B cell (primary cell): Measurements from ENCODE around the gene FBXO27. TPM values are rescaled to one million over a fixed set of nuclear protein-coding genes. Genes with fewer than 3 reads are reported as not detected.

ENCODE experiments used
- ATAC-seq: fragments of 200-7000 bp; cut with Tn5 transposase; one replicate; pipeline ENCODE4 v1.10.0; 2021; ENCODE audit warnings: low read depth, mild to moderate bottlenecking, moderate number of reproducible peaks, moderate library complexity
- CTCF ChIA-PET: fragments of 350-600 bp; sonication (Branson Sonifier 250); formaldehyde crosslinking; loops from one replicate; lab custom pipeline; 2021; ENCODE audit warnings: antibody characterized with exemption, inconsistent platforms; lab: Charles Lee
- POLR2A ChIA-PET: fragments of 350-600 bp; sonication (Branson Sonifier 250); formaldehyde crosslinking; loops from one replicate; lab custom pipeline; 2021; ENCODE audit warnings: antibody characterized with exemption; lab: Charles Lee
- DNase-seq: peaks from one replicate; pipeline ENCODE4 v3.0.0; 2013
- H2AFZ ChIP-seq: 2 replicates; pipeline ENCODE4 v1.6.1; 2012; ENCODE audit warnings: mild to moderate bottlenecking, low read depth, low read length; ENCODE audit not compliant: insufficient read depth, poor library complexity, severe bottlenecking
- H3K27ac ChIP-seq, 2 donors: 1 replicate in 1 of 2; 2 replicates in 1 of 2; pipeline ENCODE4 v1.5.1; 2012 to 2013; ENCODE audit warnings: low read length in 2 of 2, mild to moderate bottlenecking in 2 of 2, moderate library complexity in 1 of 2
- H3K27me3 ChIP-seq, 4 experiments: fragments of 200-600 bp in 1 of 4; sonication (generic) in 1 of 4; replicated peaks in 1 of 4; 1 replicate in 2 of 4; 2 replicates in 2 of 4; pipeline versions ENCODE4 v1.6.1 to v1.7.0; 2013 to 2016; ENCODE audit warnings: low read length in 3 of 4, mild to moderate bottlenecking in 2 of 4, mixed read lengths in 1 of 4, moderate library complexity in 1 of 4; ENCODE audit not compliant: insufficient read depth in 4 of 4, control insufficient read depth in 3 of 4; ENCODE audit errors: control extremely low read depth in 1 of 4
- H3K36me3 ChIP-seq, 2 experiments: replicated peaks in 1 of 2; 1 replicate in 1 of 2; 2 replicates in 1 of 2; pipeline versions ENCODE4 v1.6.1 to v1.7.1; 2013; ENCODE audit warnings: low read length in 1 of 2; ENCODE audit not compliant: insufficient read depth in 2 of 2, control insufficient read depth in 1 of 2; ENCODE audit errors: control extremely low read depth in 1 of 2, extremely low read depth in 1 of 2
- H3K4me1 ChIP-seq, 2 donors: fragments of 200-600 bp in 1 of 2; sonication (generic) in 1 of 2; 1 replicate in 1 of 2; 2 replicates in 1 of 2; pipeline versions ENCODE4 v1.5.1 to v1.6.1; 2013 to 2017; ENCODE audit warnings: low read length in 2 of 2; ENCODE audit not compliant: control insufficient read depth in 2 of 2, insufficient read depth in 2 of 2
- H3K4me2 ChIP-seq: replicated peaks from 2 replicates; pipeline ENCODE3; 2012; ENCODE audit warnings: mild to moderate bottlenecking, low read depth, low read length; ENCODE audit not compliant: poor library complexity, severe bottlenecking
- H3K4me3 ChIP-seq, 5 experiments: fragments of 200-600 bp in 1 of 5; sonication (generic) in 1 of 5; 1 replicate in 3 of 5; 2 replicates in 2 of 5; pipeline versions ENCODE4 v1.5.1 to v1.7.0; 2011 to 2016; ENCODE audit warnings: low read length in 4 of 5, mild to moderate bottlenecking in 4 of 5, low read depth in 2 of 5, control low read depth in 1 of 5, moderate library complexity in 1 of 5; ENCODE audit not compliant: insufficient read depth in 1 of 5; ENCODE audit errors: control extremely low read depth in 1 of 5, extremely low read depth in 1 of 5
- H3K79me2 ChIP-seq: fragments of 200-600 bp; sonication (generic); one replicate; pipeline ENCODE4 v1.6.0; 2016; ENCODE audit warnings: low read length; ENCODE audit not compliant: control insufficient read depth, insufficient read depth
- H3K9ac ChIP-seq: fragments of 200-600 bp; sonication (generic); 2 replicates; pipeline ENCODE4 v1.6.1; 2017; ENCODE audit warnings: mild to moderate bottlenecking, low read length, moderate library complexity
- H3K9me3 ChIP-seq, 3 donors: one replicate each; pipeline versions ENCODE4 v1.6.1 to v1.7.1; 2013; ENCODE audit warnings: low read length in 2 of 3; ENCODE audit not compliant: control insufficient read depth in 2 of 3, insufficient read depth in 1 of 3; ENCODE audit errors: control extremely low read depth in 1 of 3
- H4K20me1 ChIP-seq: 2 replicates; pipeline ENCODE4 v1.6.0; 2012; ENCODE audit warnings: mild to moderate bottlenecking, low read length; ENCODE audit not compliant: insufficient read depth, control insufficient read depth, poor library complexity, severe bottlenecking
- H3K27ac Mint-ChIP-seq: one replicate; pipeline ENCODE4 v1.8.0; 2021; ENCODE audit warnings: mixed read lengths
- H3K27me3 Mint-ChIP-seq: one replicate; pipeline ENCODE4 v1.8.0; 2021; ENCODE audit warnings: mixed read lengths
- H3K4me1 Mint-ChIP-seq: one replicate; pipeline ENCODE4 v1.8.0; 2021; ENCODE audit warnings: mixed read lengths
- H3K4me3 Mint-ChIP-seq: one replicate; pipeline ENCODE4 v1.8.0; 2021; ENCODE audit warnings: mixed read lengths
- H3K9me3 Mint-ChIP-seq: one replicate; pipeline ENCODE4 v1.8.0; 2022; ENCODE audit warnings: mixed read lengths; ENCODE audit not compliant: insufficient read depth
- CTCF ChIP-seq: fragments of 200-600 bp; IDR thresholded peaks from one replicate; pipeline ENCODE4 v1.8.0; 2022; ENCODE audit warnings: antibody characterized with exemption, mild to moderate bottlenecking
- EZH2 ChIP-seq: IDR thresholded peaks from 2 replicates; pipeline ENCODE4 v1.6.1; 2012; ENCODE audit warnings: borderline replicate concordance, low read depth, mild to moderate bottlenecking, moderate library complexity, low read length; ENCODE audit not compliant: insufficient read depth, poor library complexity, severe bottlenecking
- WGBS: methylation state at CpG from one replicate; pipeline ENCODE4 v1.1.5; 2013; ENCODE audit warnings: missing lambda C conversion rate; ENCODE audit not compliant: insufficient coverage; 5-methylcytosine and 5-hydroxymethylcytosine counted together
- intact Hi-C: fragments of 100-400 bp; cut with micrococcal nuclease; formaldehyde crosslinking; loops from one replicate; pipeline ENCODE4 v1.10.0; 2022
- polyA plus RNA-seq: library from polyadenylated mRNA; depleted of rRNA; stranded (reverse); fragments of >200 nt; gene quantifications from 2 replicates; pipeline ENCODE4 v1.2.3, GENCODE V29; 2012
- total RNA-seq, 2 donors: library from RNA; stranded (reverse); fragments of 120-200 nt in 1 of 2; gene quantifications; 1 replicate in 1 of 2; 2 replicates in 1 of 2; pipeline versions ENCODE4 v1.2.3 to v1.2.4, GENCODE V29; 2013 to 2022

FBXO27 gene
- total and polyA plus RNA-seq, 2 donors (not counting 1 experiment from before 2014, with no cell fraction given): 0.12 to 0.18 TPM

- Histone ChIP-seq H3K79me2 (no peaks in the 10 kb centered on the region), H2AFZ (no peak overlapping the region), H3K4me1 (no peaks in the 10 kb centered on the region), H3K36me3 (no peaks in the 10 kb centered on the region), H3K4me3 (no peak overlapping the region), H4K20me1 (no peaks in the 10 kb centered on the region), H3K27me3 (peaks cover 0 to 7% (median 0%) of the 10 kb centered on the region in 4 experiments), H3K9ac (no peak overlapping the region), H3K9me3 (peaks cover 0 to 6% (median 0%) of the 10 kb centered on the region in 3 donors), H3K4me2 (no peak overlapping the region), H3K27ac (no peak overlapping the region)
- intact Hi-C loops: no loop called here
- ChIA-PET POLR2A (no interaction called here), CTCF (no interaction called here)
- H3K27ac Mint-ChIP-seq: no peak overlapping the region
- no peak for TF ChIP-seq CTCF
- no peaks in the 10 kb centered on the region for H3K4me1 Mint-ChIP-seq
- DNase-seq: no peak
- no peaks in the 10 kb centered on the region for H3K9me3 Mint-ChIP-seq
- H3K4me3 Mint-ChIP-seq: no peak overlapping the region
- no peaks in the 10 kb centered on the region for H3K27me3 Mint-ChIP-seq
- no peak for ATAC-seq
These were observed 27.0 kb upstream of the FBXO27 start for GRCh38 chr19:39059302-39059701.

- peaks cover 0 to 6% (median 0%) of the 10 kb centered on the region in 3 donors for H3K9me3 ChIP-seq
- H3K36me3 ChIP-seq: no peaks in the 10 kb centered on the region
- no peak overlapping the region for H3K9ac ChIP-seq
- Mint-ChIP-seq H3K4me1 (no peaks in the 10 kb centered on the region), H3K27ac (no peak overlapping the region), H3K27me3 (no peaks in the 10 kb centered on the region), H3K9me3 (no peaks in the 10 kb centered on the region), H3K4me3 (no peak overlapping the region)
- H2AFZ ChIP-seq: no peak overlapping the region
- ChIA-PET POLR2A (no interaction called here), CTCF (no interaction called here)
- ATAC-seq (no peak), DNase-seq (no peak)
- intact Hi-C loops: no loop called here
- H3K4me3 ChIP-seq: no peak overlapping the region
- H3K4me1 ChIP-seq: no peaks in the 10 kb centered on the region
- no peak overlapping the region for H3K4me2 ChIP-seq
- no peak overlapping the region for H3K27ac ChIP-seq
- H3K27me3 ChIP-seq: peaks cover 0 to 7% (median 0%) of the 10 kb centered on the region in 4 experiments
- H4K20me1 ChIP-seq: no peaks in the 10 kb centered on the region
- H3K79me2 ChIP-seq: no peaks in the 10 kb centered on the region
- WGBS: 74% methylated on average over 3 of the region's 3 CpGs
- TF ChIP-seq CTCF (no peak), EZH2 (no peak)
These were observed 25.3 kb upstream of the FBXO27 start for GRCh38 chr19:39057615-39058014.
